IMR-90 (cell line): ENCODE results near the gene NPAS2. TPM values are rescaled to one million over a fixed set of nuclear protein-coding genes. Genes with fewer than 3 reads are reported as not detected.

Experiments
- ATAC-seq: fragments of 200-7000 bp; cut with Tn5 transposase; 2 replicates; pipeline ENCODE4 v1.9.1; 2020; ENCODE audit warnings: low read depth, mild to moderate bottlenecking, moderate library complexity
- BruUV-seq: library from RNA; stranded (reverse); fragments of 400-500 nt; replicated peaks from 2 replicates; lab custom pipeline; 2021; lab: Mats Ljungman, UMichigan
- CTCF ChIA-PET: fragments of 300-600 bp; formaldehyde crosslinking; extraction: SDS; loops from one replicate; lab custom pipeline; 2021; ENCODE audit warnings: antibody characterized with exemption; lab: Yijun Ruan, JAX
- POLR2A ChIA-PET: fragments of 300-600 bp; sonication (Branson Sonifier 250); formaldehyde crosslinking; loops from one replicate; lab custom pipeline; 2022; ENCODE audit warnings: antibody characterized with exemption; ENCODE audit not compliant: unreplicated experiment; lab: Charles Lee
- DNase-seq: peaks from one replicate; pipeline ENCODE4 v3.0.0; 2013
- H2AFZ ChIP-seq: replicated peaks from 2 replicates; pipeline ENCODE3; 2013; ENCODE audit warnings: low read length, mild to moderate bottlenecking; ENCODE audit not compliant: poor library complexity
- H2AK5ac ChIP-seq: 2 replicates; pipeline ENCODE4 v1.6.1; 2013; ENCODE audit warnings: low read depth, low read length, inconsistent platforms
- H2AK9ac ChIP-seq: replicated peaks from 2 replicates; pipeline ENCODE3; 2013; ENCODE audit warnings: mild to moderate bottlenecking, low read depth, low read length, moderate library complexity; ENCODE audit not compliant: poor library complexity
- H2BK120ac ChIP-seq: 2 replicates; pipeline ENCODE4 v1.6.1; 2013; ENCODE audit warnings: low read depth, low read length, inconsistent platforms
- H2BK15ac ChIP-seq: 3 replicates; pipeline ENCODE4 v1.6.1; 2013; ENCODE audit warnings: low read depth, low read length, inconsistent platforms
- H2BK20ac ChIP-seq: 2 replicates; pipeline ENCODE4 v1.6.1; 2013; ENCODE audit warnings: low read depth, mild to moderate bottlenecking, inconsistent platforms, low read length, moderate library complexity
- H2BK5ac ChIP-seq: 2 replicates; pipeline ENCODE4 v1.6.1; 2013; ENCODE audit warnings: mild to moderate bottlenecking, low read depth, low read length, inconsistent platforms; ENCODE audit not compliant: poor library complexity, severe bottlenecking
- H3K14ac ChIP-seq: replicated peaks from 2 replicates; pipeline ENCODE4 v1.6.1; 2013; ENCODE audit warnings: low read depth, low read length, inconsistent platforms
- H3K18ac ChIP-seq: 2 replicates; pipeline ENCODE4 v1.6.1; 2013; ENCODE audit warnings: low read depth, low read length, control low read depth
- H3K23ac ChIP-seq: 2 replicates; pipeline ENCODE4 v1.6.1; 2013; ENCODE audit warnings: low read depth, low read length, inconsistent platforms
- H3K27ac ChIP-seq: 2 replicates; pipeline ENCODE4 v1.5.1; 2013; ENCODE audit warnings: mild to moderate bottlenecking, control low read depth, low read length; ENCODE audit not compliant: insufficient read depth
- H3K27me3 ChIP-seq: 2 replicates; pipeline ENCODE4 v1.6.1; 2013; ENCODE audit warnings: low read length; ENCODE audit not compliant: control insufficient read depth, insufficient read depth
- H3K36me3 ChIP-seq: 2 replicates; pipeline ENCODE4 v1.6.1; 2013; ENCODE audit warnings: low read length, mixed read lengths; ENCODE audit not compliant: control insufficient read depth, insufficient read depth
- H3K4ac ChIP-seq: 2 replicates; pipeline ENCODE4 v1.6.1; 2013; ENCODE audit warnings: low read depth, low read length, inconsistent platforms
- H3K4me1 ChIP-seq: 2 replicates; pipeline ENCODE4 v1.6.1; 2013; ENCODE audit warnings: low read length, mixed read lengths; ENCODE audit not compliant: control insufficient read depth, insufficient read depth
- H3K4me2 ChIP-seq: 2 replicates; pipeline ENCODE4 v1.6.1; 2013; ENCODE audit warnings: low read depth, mild to moderate bottlenecking, control low read depth, low read length, moderate library complexity
- H3K4me3 ChIP-seq: 2 replicates; pipeline ENCODE4 v1.5.1; 2013; ENCODE audit warnings: low read depth, mild to moderate bottlenecking, control low read depth, low read length, moderate library complexity; ENCODE audit not compliant: insufficient read depth
- H3K56ac ChIP-seq: 2 replicates; pipeline ENCODE4 v1.6.1; 2013; ENCODE audit warnings: low read length, inconsistent platforms; ENCODE audit not compliant: insufficient read depth; ENCODE audit errors: extremely low read depth
- H3K79me1 ChIP-seq, 2 experiments: 2 replicates each; pipeline ENCODE4 v1.6.1; 2013; ENCODE audit warnings: low read length in 2 of 2, inconsistent platforms in 1 of 2, low read depth in 1 of 2
- H3K9ac ChIP-seq: 2 replicates; pipeline ENCODE4 v1.6.1; 2013; ENCODE audit warnings: low read depth, low read length, control low read depth
- H3K9me1 ChIP-seq: 2 replicates; pipeline ENCODE4 v1.6.1; 2013; ENCODE audit warnings: low read length, inconsistent platforms; ENCODE audit not compliant: insufficient read depth
- H3K9me3 ChIP-seq: 2 replicates; pipeline ENCODE4 v1.6.1; 2013; ENCODE audit warnings: low read length; ENCODE audit not compliant: control insufficient read depth, insufficient read depth
- H4K20me1 ChIP-seq: 2 replicates; pipeline ENCODE4 v1.6.1; 2013; ENCODE audit warnings: low read length, inconsistent platforms; ENCODE audit not compliant: insufficient read depth
- H4K5ac ChIP-seq: 2 replicates; pipeline ENCODE4 v1.6.1; 2013; ENCODE audit warnings: mild to moderate bottlenecking, low read depth, low read length, control low read depth
- H4K8ac ChIP-seq, 2 experiments: 2 replicates each; pipeline ENCODE4 v1.6.1; 2013; ENCODE audit warnings: low read depth in 2 of 2, low read length in 2 of 2, control low read depth in 1 of 2, inconsistent platforms in 1 of 2
- H4K91ac ChIP-seq: 2 replicates; pipeline ENCODE4 v1.6.1; 2013; ENCODE audit warnings: low read depth, low read length, inconsistent platforms; ENCODE audit not compliant: insufficient read depth
- BHLHE40 ChIP-seq: fragments of 150-350 bp; IDR thresholded peaks from 2 replicates; pipeline ENCODE4 v1.6.1; 2016; ENCODE audit warnings: mild to moderate bottlenecking, low read depth, low read length
- CEBPB ChIP-seq: IDR thresholded peaks from 2 replicates; pipeline ENCODE4 v1.6.1; 2012; ENCODE audit warnings: low read depth, low read length, improper control_type of control experiment
- CHD1 ChIP-seq: IDR thresholded peaks from 2 replicates; pipeline ENCODE4 v1.6.1; 2012; ENCODE audit warnings: low read depth, low read length, improper control_type of control experiment
- FOS ChIP-seq: fragments of 150-350 bp; IDR thresholded peaks from 2 replicates; pipeline ENCODE4 v1.6.1; 2016; ENCODE audit warnings: low read depth, low read length
- MAFK ChIP-seq: IDR thresholded peaks from 2 replicates; pipeline ENCODE4 v1.6.1; 2012; ENCODE audit warnings: low read depth, low read length, improper control_type of control experiment
- MAZ ChIP-seq: IDR thresholded peaks from 2 replicates; pipeline ENCODE4 v1.6.1; 2012; ENCODE audit warnings: low read depth, mild to moderate bottlenecking, low read length, improper control_type of control experiment, moderate library complexity, borderline replicate concordance
- NFE2L2 ChIP-seq: fragments of 150-350 bp; IDR thresholded peaks from 2 replicates; pipeline ENCODE4 v1.6.1; 2016; ENCODE audit warnings: low read depth, mild to moderate bottlenecking, low read length
- RCOR1 ChIP-seq: IDR thresholded peaks from 2 replicates; pipeline ENCODE4 v1.6.1; 2012; ENCODE audit warnings: mild to moderate bottlenecking, low read length, improper control_type of control experiment; ENCODE audit not compliant: insufficient replicate concordance
- SMC3 ChIP-seq: fragments of 150-350 bp; IDR thresholded peaks from 2 replicates; pipeline ENCODE4 v1.6.1; 2016; ENCODE audit warnings: low read depth, mild to moderate bottlenecking, antibody characterized with exemption, low read length, moderate library complexity
- WGBS, 2 experiments: methylation state at CpG; one replicate each; pipeline versions ENCODE4 v1.1.5 to v1.1.7; 2013; ENCODE audit warnings: missing lambda C conversion rate in 2 of 2; ENCODE audit not compliant: insufficient read length in 1 of 2; ENCODE audit errors: extremely low coverage in 2 of 2; 5-methylcytosine and 5-hydroxymethylcytosine counted together
- dilution Hi-C: fragments of 300-500 bp; cut with HindIII; formaldehyde crosslinking; loops from one replicate; pipeline ENCODE4 v1.14.3; 2018; ENCODE audit warnings: low sequenced_read_pairs; ENCODE audit not compliant: unreplicated experiment
- in situ Hi-C: fragments of 300-500 bp; cut with MboI; formaldehyde crosslinking; loops from 3 replicates; pipeline ENCODE4 v1.14.3; 2019; ENCODE audit warnings: low sequenced_read_pairs, inconsistent platforms, mixed read lengths
- intact Hi-C: fragments of 100-400 bp; cut with micrococcal nuclease; formaldehyde crosslinking; loops from 2 replicates; pipeline ENCODE4 v1.10.0; 2022
- polyA plus RNA-seq, 3 experiments: library from polyadenylated mRNA; depleted of rRNA; stranded (reverse); fragments of >200 nt; gene quantifications; 2 replicates each; pipeline ENCODE4 v1.2.3, GENCODE V29; 2012; ENCODE audit warnings: low replicate concordance in 1 of 3
- total RNA-seq: library from RNA; depleted of rRNA; stranded (reverse); fragments of >200 nt; gene quantifications from 2 replicates; pipeline ENCODE4 v1.2.3, GENCODE V29; 2012
- TF ChIP-seq, protein P1 (sequence below): conservative IDR thresholded peaks from 2 replicates; pipeline ENCODE4 v1.5.1; 2012; ENCODE audit warnings: mild to moderate bottlenecking, low read depth, low read length, improper control_type of control experiment
- TF ChIP-seq, protein P2 (sequence below): fragments of 150-350 bp; IDR thresholded peaks from 2 replicates; pipeline ENCODE4 v1.6.1; 2016; ENCODE audit warnings: low read depth, mild to moderate bottlenecking, low read length, moderate library complexity, borderline replicate concordance

Gene NPAS2
- total and polyA plus RNA-seq, 2 of the 4 experiments (the other 2 are of a cell fraction), result 5.2 to 14.8 TPM

DNA sequence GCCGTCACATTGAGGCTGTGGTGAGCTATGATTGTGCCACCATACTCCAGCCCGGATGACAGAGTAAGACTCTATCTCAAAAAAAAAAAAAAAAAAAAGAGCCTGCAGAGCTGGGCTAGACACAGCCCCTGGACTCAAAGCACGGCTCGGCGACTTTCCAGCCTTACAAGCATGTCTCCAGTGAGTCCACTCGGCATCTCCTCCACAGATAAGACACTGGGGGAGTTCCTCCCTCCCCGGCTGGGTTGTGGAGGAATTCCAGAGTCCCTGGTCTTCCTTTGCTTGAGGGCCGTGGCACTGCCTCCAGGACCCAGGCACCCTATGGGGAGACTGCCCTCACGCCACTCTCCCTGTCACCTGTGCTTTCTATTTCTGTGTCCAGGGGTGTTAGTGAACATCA is 151.3 kb downstream of the NPAS2 start:
- Histone ChIP-seq H3K4me2 (no peak overlapping the region), H3K9me3 (no peaks in the 10 kb centered on the region), H3K36me3 (peaks cover 34% of the 10 kb centered on the region), H3K18ac (no peak overlapping the region), H3K27me3 (no peaks in the 10 kb centered on the region), H4K5ac (no peak overlapping the region), H2BK20ac (no peak overlapping the region), H2BK15ac (no peak overlapping the region), H2BK5ac (no peak overlapping the region), H3K23ac (no peak overlapping the region), H4K8ac (no peak overlapping the region), H3K4me3 (no peak overlapping the region), H2BK120ac (no peak overlapping the region), H3K9ac (no peak overlapping the region), H3K56ac (no peak overlapping the region), H3K27ac (no peak overlapping the region), H4K20me1 (no peaks in the 10 kb centered on the region), H3K4ac (no peak overlapping the region), H3K14ac (no peak overlapping the region), H2AFZ (no peak overlapping the region), H3K4me1 (no peaks in the 10 kb centered on the region), H3K79me1 (no peaks in the 10 kb centered on the region), H2AK5ac (no peak overlapping the region), H3K9me1 (peaks cover 9% of the 10 kb centered on the region; the same call in 1 of the 2 replicates), H4K91ac (no peak overlapping the region), H2AK9ac (no peak overlapping the region)
- in situ Hi-C loops (loop anchor here (5.0 kb wide), 1 partner anchor 149 kb away; the partner anchor contains the start of gene NPAS2), dilution Hi-C loops (no loop called here), intact Hi-C loops (no loop called here)
- ATAC-seq (no peak), DNase-seq (no peak)
- CTCF ChIA-PET, result interaction anchor here (1.0 kb wide), 1 partner anchor 13 kb away, joined by 3 read pairs; no protein-coding TSS in a partner anchor
- 80% methylated on average over 1 of the region's 9 CpGs; no CpG with 5 or more reads in 1 of the 2 experiments for WGBS, 2 experiments
- TF ChIP-seq FOS (no peak), BHLHE40 (no peak), MAZ (no peak), CEBPB (no peak), NFE2L2 (no peak), MAFK (no peak), RCOR1 (no peak), CHD1 (no peak), SMC3 (no peak)
- TF ChIP-seq, protein P1, sequence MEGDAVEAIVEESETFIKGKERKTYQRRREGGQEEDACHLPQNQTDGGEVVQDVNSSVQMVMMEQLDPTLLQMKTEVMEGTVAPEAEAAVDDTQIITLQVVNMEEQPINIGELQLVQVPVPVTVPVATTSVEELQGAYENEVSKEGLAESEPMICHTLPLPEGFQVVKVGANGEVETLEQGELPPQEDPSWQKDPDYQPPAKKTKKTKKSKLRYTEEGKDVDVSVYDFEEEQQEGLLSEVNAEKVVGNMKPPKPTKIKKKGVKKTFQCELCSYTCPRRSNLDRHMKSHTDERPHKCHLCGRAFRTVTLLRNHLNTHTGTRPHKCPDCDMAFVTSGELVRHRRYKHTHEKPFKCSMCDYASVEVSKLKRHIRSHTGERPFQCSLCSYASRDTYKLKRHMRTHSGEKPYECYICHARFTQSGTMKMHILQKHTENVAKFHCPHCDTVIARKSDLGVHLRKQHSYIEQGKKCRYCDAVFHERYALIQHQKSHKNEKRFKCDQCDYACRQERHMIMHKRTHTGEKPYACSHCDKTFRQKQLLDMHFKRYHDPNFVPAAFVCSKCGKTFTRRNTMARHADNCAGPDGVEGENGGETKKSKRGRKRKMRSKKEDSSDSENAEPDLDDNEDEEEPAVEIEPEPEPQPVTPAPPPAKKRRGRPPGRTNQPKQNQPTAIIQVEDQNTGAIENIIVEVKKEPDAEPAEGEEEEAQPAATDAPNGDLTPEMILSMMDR, result no peak
- TF ChIP-seq, protein P2, sequence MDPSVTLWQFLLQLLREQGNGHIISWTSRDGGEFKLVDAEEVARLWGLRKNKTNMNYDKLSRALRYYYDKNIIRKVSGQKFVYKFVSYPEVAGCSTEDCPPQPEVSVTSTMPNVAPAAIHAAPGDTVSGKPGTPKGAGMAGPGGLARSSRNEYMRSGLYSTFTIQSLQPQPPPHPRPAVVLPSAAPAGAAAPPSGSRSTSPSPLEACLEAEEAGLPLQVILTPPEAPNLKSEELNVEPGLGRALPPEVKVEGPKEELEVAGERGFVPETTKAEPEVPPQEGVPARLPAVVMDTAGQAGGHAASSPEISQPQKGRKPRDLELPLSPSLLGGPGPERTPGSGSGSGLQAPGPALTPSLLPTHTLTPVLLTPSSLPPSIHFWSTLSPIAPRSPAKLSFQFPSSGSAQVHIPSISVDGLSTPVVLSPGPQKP, result no peak
- POLR2A ChIA-PET, result no interaction called here
- BruUV-seq, result no TSS peak
